Medulla oblongata (tissue), 1 donor: Measurements from ENCODE around the gene KIF5C.
"Not testable (repeated sequence)": the region's sequence is repeated elsewhere in the genome, so short reads cannot be mapped to it uniquely, and the experiment has no call there.

Experiments used
- DNase-seq: peaks from one replicate; pipeline ENCODE4 v3.0.0-alpha.2; 2015; ENCODE audit errors: extremely low spot score

KIF5C gene

DNA sequence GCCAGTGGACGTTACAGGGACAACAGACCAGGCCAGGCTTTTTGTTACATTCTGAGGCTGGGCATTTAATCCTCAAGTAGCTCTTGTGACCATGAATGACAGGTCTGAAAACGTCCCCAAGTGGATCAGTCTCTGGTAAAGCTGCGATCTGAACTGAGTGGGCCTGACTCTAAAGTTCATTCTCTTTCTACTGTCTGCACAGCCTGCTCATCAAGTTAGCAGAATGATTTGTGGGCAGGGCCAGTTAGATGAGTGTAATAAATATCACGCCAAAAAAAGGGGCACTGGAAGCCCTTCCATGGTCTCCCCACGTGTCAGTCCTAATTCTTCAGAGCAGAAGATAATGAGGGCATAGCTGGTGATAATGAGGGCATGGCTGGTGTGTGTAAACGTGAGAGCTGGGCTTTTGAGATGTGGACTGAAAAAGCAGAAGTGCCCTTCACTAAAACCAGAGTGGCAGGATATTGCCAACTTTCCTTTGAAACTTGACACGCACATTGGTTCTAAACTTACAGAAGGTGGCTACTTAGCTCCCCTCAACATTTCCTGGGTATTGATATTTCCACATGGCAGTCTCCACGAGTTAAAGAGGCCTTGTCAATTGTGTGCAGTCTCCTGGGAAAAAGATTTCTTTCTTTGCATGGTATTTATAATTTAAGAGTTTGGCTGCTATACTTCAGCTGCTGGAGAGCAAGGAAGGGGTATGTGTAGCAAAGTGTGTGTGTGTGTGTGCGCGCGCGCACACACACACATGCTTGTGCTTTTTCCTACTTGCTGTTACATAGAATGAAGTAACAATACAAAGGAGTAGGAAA lies 90.8 kb downstream of the KIF5C start:
- DNase-seq = no peak

DNA sequence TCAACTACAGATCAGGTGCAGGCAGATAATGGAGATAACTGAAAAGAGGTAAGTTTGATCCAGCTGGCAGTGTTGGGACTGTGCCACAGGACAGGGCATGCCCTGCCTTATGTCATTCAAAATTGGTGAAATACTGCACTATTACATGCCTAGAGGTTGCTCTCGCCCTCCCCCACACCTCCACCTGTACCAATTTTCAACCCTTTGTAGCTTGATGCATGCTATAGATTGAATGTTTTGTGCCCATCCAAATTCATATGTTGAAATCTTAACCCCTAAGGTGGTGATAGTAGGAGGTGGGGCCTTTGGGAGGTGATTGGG lies 91.4 kb downstream of the KIF5C start:
- no peak for DNase-seq

GRCh38 chr2:148967056-148967455 lies 92.0 kb downstream of the KIF5C start:
- DNase-seq = no peak

- no peak for DNase-seq
These were observed 92.6 kb downstream of the KIF5C start for GRCh38 chr2:148967578-148967977.

DNA sequence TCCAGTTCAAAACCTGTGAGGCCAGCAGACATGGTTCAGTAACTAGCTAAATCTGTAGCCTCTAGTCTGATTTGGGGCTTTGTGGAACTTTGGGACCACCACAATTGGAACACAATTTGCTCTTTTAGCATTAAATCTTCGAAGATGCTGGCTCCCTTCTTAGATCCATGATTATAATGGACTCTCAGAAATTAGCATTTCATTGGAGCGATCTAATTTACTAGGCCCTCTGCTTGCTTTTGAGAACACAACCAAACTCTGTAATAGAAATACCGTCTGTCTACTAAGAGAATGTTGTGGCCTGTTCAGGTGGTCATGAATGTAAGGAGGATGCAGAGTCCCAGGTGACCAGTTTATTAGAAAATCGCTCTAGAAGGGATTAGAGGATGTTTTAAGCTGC lies 93.3 kb downstream of the KIF5C start:
- no peak for DNase-seq

DNA sequence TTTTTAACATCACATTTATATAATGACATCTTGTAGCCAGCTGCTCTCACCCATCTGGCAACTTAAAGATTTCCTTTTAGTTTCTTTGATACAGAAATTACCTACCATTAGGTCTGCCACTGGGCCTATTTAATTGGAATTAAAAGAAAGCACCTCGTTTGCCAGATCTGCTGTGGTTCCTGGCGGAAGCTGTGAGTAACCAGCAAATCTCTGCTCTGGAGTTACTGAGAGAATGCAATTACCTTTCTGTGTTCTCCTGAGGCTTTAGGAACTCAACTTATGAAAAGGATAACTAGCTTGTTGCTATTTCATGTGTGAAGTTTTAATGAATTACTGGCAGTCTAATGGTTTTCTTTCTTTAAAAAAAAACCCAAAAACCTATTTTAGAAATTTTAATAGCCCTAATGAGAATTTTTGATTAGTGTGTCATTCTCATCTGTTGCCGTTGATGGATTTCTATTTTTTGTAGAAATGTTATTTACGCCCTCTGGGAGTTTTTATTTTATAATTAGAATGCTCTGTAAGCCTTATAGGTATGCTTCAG lies 93.8 kb downstream of the KIF5C start:
- DNase-seq = no peak

GRCh38 chr2:148969659-148970061 lies 94.6 kb downstream of the KIF5C start:
- no peak for DNase-seq

- DNase-seq = no peak
These were observed 95.4 kb downstream of the KIF5C start for GRCh38 chr2:148970385-148970784.

DNA sequence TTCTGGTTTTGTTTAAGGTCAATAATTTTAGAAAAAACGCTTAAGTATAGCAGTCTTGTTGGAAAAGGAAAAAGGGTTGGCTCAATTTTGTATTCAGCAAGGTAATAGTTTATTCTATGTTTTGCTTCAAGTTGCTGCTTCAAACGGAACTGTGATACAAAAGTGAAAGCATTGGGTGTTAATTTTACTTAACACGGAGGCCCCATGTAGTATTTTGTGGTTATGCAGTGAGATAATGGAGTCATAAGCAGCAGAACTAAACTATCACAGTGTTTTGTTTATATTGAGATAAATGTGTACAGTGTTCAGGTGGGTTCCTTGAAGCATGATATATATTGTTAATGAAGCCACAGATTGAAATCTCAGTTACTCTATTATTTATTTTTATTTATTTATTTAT lies 96.5 kb downstream of the KIF5C start:
- DNase-seq = no peak

GRCh38 chr2:148974095-148974494 lies 99.1 kb downstream of the KIF5C start:
- no peak for DNase-seq

GRCh38 chr2:148978026-148978685 lies 103.1 kb downstream of the KIF5C start:
- no peak for DNase-seq

GRCh38 chr2:148978706-148979105 lies 103.7 kb downstream of the KIF5C start:
- DNase-seq = no peak

DNA sequence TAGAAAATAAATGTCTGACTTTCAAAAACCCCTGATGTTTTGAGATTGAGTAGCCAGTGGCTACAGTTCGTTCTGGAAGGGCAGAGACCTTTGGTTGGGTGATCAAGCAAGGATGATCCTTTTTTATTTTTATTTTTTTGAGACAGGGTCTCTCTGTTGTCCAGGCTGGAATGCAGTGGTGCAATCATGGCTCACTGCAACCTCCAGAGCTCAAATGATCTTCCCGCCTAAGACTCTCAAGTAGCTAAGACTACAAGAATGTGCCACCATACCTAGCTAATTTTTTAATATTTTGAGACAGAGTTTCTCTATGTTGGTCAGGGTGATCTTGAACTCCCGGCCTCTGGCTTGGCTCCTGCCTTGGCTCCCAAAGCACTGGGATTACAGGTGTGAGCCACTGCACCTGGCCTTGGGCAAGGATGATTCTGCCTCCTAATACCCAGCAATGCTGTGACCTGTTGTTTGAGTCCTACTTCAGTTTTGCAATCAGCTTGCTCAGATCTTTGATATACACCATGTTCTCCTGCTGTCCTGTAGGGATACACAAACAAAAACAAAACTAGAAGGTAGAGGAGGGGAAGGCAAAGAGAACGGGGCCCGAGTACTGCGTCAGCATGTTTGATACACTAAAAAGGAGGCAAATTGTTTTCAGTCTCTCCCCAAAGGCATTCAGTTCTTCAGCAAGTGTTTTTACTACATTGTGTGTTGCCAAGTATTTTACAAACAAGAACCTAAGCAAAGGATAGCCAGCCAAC lies 104.3 kb downstream of the KIF5C start:
- no peak for DNase-seq

GRCh38 chr2:148979919-148980277 lies 104.9 kb downstream of the KIF5C start:
- no peak for DNase-seq

DNA sequence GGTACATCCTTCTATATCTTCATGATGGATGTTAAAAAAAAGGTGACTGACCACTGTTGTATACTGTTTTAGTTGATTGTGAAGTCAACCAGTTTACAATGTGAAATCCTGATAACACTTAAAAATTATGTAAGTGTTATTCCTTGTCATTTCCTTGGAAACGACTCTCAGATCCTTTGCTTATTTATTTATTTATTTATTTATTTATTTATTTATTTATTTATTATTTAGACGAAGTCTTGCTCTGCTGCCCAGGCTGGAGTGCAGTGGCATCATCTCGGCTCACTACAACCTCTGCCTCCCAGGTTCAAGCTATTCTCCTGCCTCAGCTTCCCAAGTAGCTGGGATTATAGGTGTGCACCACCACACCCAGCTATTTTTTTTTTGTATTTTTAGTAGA lies 105.5 kb downstream of the KIF5C start:
- not testable (repeated sequence) for DNase-seq

GRCh38 chr2:148981324-148981723 lies 106.3 kb downstream of the KIF5C start:
- no peak for DNase-seq

DNA sequence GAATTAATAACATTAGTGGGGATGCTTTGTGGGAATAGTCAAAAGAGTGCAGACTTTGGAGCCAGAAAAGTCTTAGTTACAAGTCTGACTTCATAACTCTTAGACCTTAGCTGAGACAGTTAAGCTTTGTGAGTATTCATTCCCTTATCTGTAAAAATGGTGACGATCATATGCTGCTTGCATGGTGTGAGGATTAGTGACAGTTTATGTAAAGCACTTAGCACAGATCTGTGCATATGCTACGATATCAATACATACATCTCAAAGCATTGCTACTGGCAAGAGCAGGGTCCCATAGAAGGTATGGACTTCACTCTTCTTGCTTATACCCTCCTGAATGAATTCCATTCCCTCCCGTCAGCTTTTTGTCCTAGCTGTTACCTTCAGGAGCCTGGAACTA lies 106.8 kb downstream of the KIF5C start:
- no peak for DNase-seq

DNA sequence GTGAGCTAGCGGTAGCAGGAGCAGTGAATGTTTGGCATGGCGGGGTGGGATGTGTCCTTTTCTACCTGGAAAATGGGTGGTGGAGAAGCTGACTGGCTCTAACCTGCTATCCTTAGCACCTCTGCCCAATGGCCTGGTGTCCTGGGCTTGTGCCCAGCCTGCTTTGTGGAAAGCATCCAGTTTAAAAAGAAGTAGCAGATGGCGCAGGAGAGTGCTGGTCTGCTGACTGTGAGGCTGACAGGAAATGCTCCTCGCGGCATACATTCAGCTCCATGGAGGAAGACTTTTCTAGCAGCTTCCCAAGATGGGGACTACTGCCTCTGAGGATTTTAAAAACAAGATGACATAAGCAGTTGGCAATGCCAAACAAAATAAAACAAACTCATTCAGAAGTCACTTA lies 107.3 kb downstream of the KIF5C start:
- peak; percentile 55 for DNase-seq

- DNase-seq = no peak
These were observed 108.9 kb downstream of the KIF5C start for GRCh38 chr2:148983896-148984295.

GRCh38 chr2:148984449-148984848 lies 109.4 kb downstream of the KIF5C start:
- DNase-seq = no peak

GRCh38 chr2:148987286-148987685 lies 112.3 kb downstream of the KIF5C start:
- no peak for DNase-seq

DNA sequence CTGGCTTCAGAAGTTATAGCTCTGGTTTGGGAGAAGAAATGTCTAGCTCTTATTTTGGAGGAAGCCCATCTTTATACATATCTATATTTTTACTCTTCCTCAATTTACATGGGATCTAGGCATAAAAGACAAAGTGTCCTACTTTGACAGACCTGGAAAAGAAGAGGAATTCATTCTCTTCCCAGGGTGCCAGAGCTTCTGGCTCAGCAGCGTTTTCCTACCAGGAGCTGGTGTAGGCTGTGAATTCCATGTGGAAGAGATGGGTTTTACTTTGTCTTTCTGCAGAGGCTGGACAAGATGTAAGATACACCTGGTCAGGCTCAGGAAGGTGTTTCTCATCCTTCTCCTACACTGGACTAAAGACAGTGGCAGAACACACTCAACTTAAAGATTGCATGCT lies 113.3 kb downstream of the KIF5C start:
- DNase-seq = no peak
